Measurements from ENCODE around the gene SPPL2B.

SPPL2B gene

DNA sequence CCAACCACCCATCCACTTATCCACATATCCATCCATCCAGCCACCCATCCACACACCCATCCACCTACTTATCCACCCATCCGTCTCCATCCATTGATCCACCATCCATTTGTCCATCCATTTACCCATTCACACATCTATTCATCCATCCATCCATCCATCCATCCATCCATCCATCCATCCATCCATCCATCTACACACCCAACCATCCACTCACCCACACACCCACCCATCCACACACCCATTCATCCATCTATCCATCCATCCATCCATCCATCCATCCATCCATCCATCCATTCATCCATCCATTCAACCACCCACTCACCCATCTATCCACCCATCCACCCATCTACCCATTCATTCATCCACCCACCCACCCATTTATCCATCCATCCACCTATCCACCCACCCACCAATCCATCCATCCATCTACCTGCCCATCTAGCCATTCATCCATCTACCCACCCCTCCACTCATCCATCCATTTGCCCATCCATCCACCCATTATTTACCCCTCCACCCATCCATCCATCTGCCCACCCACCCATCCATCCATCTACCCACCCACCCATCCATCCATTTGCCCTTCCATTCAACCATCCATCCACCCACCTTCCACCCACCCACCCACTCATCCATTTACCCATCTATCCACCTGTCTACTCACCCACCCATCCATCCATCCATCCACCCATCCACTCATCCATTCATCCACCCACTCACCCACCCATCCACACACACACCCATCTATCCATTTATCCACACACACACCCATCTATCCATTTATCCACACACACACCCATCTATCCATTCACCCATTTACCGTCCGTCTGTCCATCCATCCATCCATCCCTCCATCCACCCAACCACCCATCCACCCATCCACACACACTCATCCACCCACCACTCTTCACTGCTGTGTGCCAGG lies 29.1 kb downstream of the SPPL2B start:
- TF ChIP-seq, protein P1, sequence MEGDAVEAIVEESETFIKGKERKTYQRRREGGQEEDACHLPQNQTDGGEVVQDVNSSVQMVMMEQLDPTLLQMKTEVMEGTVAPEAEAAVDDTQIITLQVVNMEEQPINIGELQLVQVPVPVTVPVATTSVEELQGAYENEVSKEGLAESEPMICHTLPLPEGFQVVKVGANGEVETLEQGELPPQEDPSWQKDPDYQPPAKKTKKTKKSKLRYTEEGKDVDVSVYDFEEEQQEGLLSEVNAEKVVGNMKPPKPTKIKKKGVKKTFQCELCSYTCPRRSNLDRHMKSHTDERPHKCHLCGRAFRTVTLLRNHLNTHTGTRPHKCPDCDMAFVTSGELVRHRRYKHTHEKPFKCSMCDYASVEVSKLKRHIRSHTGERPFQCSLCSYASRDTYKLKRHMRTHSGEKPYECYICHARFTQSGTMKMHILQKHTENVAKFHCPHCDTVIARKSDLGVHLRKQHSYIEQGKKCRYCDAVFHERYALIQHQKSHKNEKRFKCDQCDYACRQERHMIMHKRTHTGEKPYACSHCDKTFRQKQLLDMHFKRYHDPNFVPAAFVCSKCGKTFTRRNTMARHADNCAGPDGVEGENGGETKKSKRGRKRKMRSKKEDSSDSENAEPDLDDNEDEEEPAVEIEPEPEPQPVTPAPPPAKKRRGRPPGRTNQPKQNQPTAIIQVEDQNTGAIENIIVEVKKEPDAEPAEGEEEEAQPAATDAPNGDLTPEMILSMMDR (IDR thresholded peaks at IDR 0.05; ENCODE audit: low read depth, low read length, missing control alignments): no peak
- no peak overlapping the region for H3K4me3 ChIP-seq (replicated peaks; ENCODE audit: low read depth, low read length)
- no peak for DNase-seq (ENCODE audit: extremely low read depth, low read depth)

DNA sequence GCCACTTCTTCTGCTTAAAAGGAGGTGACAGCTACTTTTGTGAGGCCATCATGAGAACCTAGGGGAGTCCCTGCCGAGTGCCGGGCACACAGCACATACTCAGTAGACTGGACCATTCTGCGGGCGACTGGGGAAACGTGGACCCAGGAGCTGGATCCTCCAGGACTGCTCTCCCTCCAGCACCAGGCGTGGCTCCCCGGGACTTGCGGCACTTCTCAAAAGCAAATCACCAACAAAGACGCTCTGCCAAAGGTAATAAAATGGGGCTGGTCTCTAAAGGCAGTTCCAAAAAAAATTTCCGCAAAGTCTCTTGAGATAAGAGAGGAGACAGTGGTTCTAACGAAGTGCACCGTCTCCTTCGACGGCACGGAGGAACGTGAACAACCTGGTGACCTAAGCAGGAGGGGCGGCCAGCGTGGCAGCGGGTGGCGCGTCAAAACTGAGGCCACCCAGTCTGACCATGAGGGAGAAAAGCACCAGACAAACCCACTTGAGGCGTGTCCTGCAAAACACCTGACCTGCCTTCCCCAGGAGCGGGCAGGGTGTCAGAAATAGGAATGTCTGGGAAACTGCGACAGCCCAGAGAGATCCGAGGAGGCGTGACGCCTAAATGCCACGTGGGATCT lies 30.2 kb downstream of the SPPL2B start:
- no peak overlapping the region for H3K4me3 ChIP-seq (replicated peaks; ENCODE audit: low read depth, low read length)
- TF ChIP-seq, protein P1 (IDR thresholded peaks at IDR 0.05; ENCODE audit: low read depth, low read length, missing control alignments): no peak
- DNase-seq (ENCODE audit: extremely low read depth, low read depth): no peak

DNA sequence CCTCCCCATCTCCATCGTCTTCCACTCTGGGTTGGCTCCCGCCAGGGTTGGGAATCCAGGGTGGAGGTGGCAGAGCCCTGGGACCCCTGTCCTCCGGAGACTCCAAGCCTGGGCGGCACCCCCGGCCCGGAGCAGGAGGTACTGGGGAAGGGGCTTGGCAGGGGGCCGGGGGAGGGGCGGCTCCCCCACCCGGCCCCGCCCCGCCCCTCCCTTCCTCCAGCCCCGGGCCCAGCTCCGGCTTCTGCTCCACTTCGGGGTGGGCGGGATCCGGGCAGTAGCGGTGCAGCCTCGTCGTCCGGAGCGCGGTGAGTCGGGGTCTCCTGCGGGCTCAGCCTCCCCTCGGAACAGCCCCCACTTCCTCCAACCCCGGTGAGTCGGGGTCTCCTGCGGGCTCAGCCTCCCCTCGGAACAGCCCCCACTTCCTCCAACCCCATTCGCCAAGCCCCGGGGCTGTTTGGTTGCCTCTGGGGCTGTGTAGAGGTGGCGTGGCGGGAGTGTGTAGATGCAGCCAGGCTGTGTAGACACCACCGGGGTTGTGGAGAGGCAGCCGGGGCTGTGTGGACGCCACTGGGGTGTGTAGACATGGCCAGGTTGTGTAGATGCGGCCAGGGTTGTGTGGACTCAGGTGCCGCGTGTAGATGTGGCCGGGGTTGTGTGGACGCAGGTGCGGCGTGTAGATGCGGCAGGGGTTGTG lies 31.7 kb downstream of the SPPL2B start, which contains the start of gene TMPRSS9:
TMPRSS9 (plus strand) TSS at position 274 of the 694 bp plus-strand sequence. CDS start 29,521 bp downstream, outside the sequence.
- H3K4me3 ChIP-seq (replicated peaks; ENCODE audit: low read depth, low read length): no peak within 1 kb of the TSS
- TF ChIP-seq, protein P1 (IDR thresholded peaks at IDR 0.05; ENCODE audit: low read depth, low read length, missing control alignments): no peak

DNA sequence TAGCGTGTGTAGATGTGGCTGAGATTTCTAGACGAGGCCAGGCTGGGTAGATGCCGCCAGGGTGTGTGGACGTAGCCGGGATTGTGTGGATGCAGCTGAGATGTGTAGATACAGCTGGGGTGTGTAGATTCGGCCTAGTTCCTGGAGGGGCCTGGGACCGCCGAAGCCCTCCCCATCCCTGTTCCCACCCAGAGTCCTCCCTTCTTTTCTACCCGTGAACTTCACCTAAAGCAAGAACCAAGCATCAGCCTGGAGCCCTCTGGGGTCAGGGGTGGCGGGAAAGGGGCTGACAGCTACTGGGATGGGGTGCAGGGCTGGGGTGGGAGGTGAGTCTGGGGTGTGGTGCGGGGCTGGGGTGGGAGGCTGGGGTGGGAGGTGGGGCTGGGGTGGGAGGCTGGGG lies 32.3 kb downstream of the SPPL2B start:
- no peak for DNase-seq (ENCODE audit: extremely low read depth, low read depth)
- TF ChIP-seq, protein P1 (IDR thresholded peaks at IDR 0.05; ENCODE audit: low read depth, low read length, missing control alignments): no peak
- H3K4me3 ChIP-seq (replicated peaks; ENCODE audit: low read depth, low read length): no peak overlapping the region

More for the DNA sequence above, 31.7 kb downstream of the SPPL2B start, which contains the start of gene TMPRSS9:
- no peak for DNase-seq (ENCODE audit: extremely low read depth, low read depth)

DNA sequence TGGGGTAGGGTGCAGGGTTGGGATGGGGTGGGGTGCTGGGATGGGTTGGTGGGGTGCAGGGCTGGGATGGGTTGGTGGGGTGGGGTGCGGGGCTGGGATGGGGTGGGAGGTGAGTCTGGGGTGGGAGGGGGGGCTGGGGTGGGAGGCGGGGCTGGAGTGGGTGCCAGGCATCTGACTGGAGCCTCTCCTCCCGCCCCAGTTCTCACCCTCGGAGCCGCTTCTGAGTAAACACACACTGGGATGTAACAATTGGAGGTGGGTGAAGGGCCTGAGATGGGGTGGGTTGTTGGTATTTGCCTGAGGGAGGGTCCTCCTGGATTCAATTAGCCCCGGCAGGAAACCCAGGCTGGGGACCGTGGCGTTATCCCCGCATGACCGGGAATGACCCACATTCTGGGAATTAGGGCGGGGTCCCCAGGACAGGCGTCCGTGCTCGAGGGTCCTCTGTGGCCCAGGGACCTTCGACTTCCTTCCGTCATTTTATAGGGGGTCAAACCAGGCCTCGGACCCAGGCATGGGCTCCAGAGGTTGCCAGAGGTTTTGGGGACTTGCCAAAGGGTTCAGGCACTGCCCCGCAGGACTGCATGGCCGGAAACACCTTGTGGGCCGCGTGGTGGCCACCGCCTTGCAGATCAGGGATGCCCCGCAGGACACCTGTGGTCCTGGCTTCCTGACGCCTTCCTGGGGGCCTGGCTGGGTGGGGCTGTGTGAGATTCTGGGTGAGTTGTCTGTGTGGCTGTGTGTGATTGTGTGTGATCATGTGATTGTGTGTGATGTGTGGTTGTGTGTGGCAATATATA lies 33.0 kb downstream of the SPPL2B start:
- H3K4me3 ChIP-seq (replicated peaks; ENCODE audit: low read depth, low read length): no peak overlapping the region
- no peak for DNase-seq (ENCODE audit: extremely low read depth, low read depth)
- TF ChIP-seq, protein P1 (IDR thresholded peaks at IDR 0.05; ENCODE audit: low read depth, low read length, missing control alignments): no peak

Data from HFF-Myc (cell line).